Pons (tissue), 1 donor: ENCODE results near the gene WDFY3.
A peak's percentile ranks its signal among the peaks of the same experiment; 100 is the strongest.
"Not testable (repeated sequence)": the region's sequence is repeated elsewhere in the genome, so short reads cannot be mapped to it uniquely, and the experiment has no call there.

ENCODE experiments used
- DNase-seq: peaks from one replicate; pipeline ENCODE4 v3.0.0-alpha.2; 2016; ENCODE audit warnings: low spot score

WDFY3 gene

DNA sequence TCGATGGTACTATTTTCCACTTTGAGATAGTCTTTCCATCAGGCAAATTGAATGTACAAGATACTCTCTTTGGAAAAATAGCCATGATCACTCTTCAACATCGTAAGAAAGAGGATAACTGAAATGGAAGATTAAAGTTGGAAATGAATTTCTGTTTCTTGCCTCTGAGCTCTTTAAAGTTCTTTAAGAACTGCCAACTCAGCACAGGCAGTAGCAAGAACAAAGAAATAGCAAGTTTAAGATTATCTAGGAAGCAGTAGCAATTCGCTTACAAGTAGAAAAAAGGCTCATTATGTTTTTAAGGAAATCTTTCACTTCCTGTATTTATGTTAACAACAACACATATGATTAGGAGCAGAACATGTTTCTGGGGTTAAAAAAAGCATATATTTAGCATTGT lies 255.9 kb downstream of the WDFY3 start:
- no peak for DNase-seq

DNA sequence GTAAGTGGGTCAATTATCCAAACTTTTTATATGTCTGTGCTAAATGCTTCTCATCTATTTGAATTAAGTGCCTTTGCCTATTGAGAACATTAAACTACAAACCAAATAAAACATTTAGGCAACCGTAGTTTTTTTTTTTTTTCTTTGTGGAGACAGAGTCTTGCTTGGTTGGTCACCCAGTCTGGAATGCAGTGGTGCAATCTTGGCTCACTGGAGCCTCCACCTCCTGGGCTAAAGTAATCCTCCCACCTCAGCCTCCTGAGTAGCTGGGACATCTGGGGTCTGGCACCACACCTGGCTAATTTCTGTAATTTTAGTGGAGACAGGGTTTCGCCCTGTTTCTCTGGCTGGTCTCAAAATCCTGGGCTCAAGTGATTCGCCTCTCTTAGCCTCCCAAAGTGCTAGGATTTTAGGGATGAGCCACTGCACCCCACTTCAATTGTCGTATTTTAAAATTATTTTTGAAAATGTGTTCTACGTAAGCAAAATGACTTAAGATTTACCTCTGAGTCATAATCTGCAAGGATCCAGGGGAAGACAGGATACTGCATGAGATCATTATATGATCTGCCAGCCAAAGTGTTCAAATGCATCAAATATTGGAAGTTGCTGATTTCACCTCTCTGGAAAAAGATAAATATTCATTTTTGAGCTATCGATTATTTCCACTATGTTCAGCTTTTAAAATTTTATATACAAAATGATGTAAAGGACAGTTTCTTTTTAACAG lies 257.9 kb downstream of the WDFY3 start:
- no peak for DNase-seq

DNA sequence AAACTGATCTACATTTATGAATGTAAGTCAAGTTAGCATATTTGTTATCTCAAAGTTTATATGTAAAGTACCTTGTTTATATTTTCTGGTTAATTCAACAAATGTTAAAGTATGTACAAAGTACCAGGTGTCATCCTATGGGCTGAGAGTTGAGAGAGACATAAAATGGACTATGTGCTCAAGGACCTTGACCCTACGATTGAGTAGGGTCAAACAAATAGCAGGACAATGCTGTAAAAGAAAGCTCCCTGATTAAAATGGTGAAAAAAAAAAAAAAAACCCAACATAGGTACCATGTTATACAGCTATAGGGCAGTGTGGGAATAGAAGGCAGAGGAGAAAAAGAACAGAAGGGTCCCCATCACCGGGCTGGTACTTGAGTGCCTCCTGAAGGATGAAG lies 260.2 kb downstream of the WDFY3 start:
- DNase-seq = no peak

DNA sequence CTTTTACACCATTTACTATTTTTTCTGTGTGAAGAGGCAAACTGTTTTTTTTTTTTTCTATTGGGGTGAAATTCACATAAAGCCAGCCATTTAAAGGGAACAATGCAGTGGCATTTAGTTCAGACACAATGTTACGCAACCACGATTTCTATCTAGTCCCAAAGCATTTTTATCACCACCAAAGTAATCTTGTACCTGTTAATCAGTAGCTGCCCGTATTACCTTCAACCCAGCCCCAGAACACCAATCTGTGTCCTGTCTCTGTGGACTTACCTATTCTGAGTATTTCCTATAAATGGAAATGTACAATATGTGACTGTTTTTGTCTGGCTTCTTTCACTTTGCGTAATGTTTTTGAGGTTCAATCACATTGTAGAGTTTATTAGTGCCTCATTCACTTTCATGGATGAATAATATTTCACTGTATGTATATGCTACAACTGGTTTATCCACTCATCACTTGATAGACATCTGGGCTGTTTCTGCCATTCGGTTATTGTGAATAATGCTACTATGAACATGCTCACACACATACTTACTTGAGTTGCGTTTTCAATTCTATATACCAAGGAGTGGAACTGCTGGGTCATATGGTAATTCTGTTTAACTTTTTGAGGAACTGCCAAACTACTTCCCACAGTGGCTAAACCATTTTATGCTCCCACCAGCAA lies 267.4 kb downstream of the WDFY3 start:
- no peak for DNase-seq

DNA sequence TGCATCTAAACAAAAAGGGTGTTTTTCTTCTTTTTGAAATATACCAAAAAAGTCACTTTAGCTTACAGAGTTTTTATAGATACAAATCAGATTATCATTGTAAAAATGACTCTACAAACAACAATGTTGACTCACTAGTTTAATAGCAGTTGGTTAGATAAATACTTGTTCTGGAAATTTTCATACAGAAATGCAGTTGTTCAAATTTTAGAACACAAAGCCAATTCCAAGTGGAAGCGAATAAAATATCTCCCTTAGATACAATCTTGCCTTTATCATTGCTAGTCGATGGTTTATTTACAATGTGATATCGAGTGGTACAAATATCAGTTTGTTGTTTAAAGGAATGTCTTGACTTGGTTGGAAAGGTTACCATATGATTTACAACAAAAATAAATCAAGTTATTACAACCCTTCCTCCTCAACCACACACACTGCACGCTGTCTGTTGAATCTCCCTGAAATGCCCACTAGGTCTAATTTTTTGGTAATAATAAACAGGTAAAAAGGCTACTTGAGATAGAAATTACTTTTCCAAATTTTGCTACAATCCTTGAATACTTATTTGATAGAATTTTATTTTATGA lies 268.8 kb downstream of the WDFY3 start:
- DNase-seq = no peak

DNA sequence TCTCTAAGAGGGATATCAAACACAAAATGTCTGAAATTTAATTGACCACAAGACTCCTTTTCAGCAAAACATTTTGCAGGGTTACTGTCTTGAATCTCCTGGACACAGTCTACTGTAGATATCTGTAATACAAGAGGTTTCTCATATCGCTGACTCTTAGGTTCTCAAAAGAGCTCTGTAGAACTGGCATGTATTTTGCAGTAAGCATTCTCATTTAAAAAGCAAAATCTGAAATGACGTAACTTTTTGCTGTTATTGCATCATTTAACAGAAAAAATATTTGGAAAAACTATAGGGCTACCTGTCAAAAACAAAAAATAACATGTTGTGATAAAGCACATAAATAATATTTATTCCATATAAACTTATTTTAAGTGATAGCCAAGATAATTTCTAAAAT lies 269.3 kb downstream of the WDFY3 start:
- no peak for DNase-seq

DNA sequence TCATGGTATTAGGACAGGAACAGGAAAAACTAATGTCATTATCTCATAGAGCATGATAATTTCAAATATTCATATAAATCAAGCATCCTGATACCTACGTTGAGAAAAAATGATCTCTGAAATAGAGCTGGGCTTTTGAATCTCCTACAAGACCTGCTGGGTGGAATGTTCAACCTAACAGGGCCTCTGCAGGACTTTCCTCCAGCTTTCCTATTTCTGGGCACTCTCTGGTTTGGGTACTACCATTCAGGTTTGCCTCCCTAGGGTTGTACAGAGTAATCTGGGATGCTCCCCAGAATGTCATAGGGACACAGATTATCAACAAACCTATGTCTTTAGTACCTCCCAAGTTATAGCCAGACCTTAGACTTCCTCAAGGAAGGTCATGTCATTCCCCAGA lies 274.7 kb downstream of the WDFY3 start:
- no peak for DNase-seq

DNA sequence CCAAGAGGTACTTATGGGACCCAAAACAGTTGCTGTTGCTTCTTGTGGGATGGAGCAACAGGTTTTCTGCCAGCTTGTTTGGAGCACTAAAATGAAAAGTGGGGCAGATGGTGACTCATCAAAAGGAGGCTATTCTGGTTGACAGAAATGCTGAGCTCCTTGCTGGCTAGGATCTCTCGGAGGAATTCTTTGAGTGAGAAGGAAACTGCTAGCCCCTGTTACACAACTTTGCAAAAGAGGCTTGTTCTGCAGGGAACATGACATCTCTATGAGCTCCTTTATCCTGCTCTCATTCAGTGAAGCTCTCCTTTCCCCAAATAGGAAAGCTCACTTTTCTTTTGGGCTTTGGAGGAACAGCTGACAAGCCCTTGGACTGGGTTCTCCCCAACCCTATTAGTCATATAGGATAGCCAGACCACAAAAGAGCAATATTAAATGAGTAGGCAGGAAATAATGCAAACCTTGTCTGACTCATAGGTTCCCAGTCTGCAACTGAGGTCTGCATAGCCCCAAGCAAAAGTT lies 275.3 kb downstream of the WDFY3 start:
- DNase-seq = no peak

DNA sequence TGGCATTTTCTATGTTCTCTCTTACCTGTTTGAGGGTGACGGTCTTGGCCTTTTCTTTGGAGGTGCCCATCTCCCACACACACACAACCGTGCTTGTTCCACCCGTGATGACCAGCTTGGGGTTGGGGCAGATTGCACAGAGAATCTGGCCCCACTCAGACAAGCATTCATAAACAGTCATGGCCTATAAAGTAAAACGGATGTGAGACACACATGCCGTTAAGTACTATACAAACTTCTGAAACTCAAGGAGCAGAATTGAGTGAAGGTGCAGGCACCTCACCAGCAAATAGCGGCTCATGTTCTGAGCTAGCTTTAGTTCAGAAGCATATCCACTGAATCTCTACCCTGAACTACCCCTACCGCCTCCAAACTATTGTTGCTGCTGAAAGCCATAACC lies 276.0 kb downstream of the WDFY3 start:
- DNase-seq = no peak

DNA sequence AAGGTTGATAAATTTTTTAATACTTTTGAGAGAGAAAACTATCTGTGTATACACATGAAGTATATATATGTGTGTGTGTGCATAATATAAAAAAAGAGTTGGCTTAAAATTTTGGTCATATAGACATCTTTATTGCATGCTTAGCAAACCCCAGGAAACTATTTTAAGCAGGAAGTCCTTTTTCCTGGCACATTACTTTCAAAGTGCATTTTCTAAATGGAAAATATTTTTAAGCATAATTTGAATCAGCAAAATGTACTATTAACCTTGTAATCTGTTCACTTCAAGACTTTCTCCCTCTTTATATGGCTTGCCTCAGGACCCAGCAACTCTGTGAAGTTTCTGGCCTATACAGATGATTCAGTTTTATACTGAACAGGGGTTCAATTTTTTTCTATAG lies 277.3 kb downstream of the WDFY3 start:
- DNase-seq = no peak

DNA sequence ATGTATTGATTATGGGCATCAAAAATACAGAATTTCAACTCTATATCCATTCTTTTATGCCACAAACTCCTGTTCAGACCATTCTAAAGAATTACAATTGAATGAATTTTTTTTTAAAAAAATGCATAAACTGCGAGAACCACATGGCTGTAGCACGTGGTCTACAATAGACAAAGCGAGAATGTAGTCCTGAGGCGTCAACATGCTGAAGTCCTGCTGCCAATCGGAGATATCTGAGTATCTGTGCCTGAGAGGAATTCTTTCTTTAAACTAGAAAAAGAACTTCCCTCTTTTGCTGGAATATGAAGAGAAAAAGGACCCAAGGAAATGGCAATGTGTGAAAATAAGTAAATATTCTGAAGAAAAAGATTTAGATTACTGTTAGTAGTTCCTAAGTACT lies 277.9 kb downstream of the WDFY3 start:
- DNase-seq = no peak

DNA sequence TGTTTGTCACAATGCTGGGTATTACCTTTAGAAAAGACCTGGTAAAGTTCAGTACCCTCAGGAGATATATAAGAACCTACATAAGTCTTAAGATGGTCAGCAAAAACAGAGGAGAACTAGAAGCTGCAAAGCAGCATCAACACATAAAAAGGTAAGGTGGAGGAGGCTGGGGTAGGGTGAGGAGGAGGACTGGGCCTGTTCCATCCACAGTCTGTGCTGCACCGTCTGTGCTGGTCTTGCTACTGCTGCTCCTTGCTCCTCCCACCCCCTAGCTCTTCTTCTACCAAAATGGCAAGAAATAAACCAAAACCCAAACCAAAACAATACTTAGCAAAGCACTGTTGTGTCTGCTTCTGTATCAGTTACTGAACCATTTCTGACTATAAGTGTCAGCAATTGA lies 281.4 kb downstream of the WDFY3 start:
- DNase-seq = no peak

DNA sequence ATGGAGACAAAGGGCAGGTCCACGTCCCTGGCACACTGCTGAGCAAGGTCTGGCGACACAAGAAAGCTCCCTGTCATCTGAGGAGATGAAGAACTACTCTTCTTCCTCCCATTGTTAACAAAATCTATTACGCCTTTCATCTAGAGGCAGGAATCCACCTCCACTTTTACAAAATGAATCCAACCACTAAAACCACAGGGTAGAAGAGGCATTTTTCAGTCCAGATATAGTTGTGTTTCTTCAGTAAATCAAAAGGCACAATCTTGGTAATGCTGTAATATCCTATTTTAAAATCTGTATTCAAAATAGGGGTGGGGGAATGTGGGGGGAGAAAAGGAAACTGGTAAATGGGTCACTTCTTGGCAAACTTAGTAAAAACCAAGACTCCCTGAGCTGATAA lies 282.1 kb downstream of the WDFY3 start:
- DNase-seq = no peak

DNA sequence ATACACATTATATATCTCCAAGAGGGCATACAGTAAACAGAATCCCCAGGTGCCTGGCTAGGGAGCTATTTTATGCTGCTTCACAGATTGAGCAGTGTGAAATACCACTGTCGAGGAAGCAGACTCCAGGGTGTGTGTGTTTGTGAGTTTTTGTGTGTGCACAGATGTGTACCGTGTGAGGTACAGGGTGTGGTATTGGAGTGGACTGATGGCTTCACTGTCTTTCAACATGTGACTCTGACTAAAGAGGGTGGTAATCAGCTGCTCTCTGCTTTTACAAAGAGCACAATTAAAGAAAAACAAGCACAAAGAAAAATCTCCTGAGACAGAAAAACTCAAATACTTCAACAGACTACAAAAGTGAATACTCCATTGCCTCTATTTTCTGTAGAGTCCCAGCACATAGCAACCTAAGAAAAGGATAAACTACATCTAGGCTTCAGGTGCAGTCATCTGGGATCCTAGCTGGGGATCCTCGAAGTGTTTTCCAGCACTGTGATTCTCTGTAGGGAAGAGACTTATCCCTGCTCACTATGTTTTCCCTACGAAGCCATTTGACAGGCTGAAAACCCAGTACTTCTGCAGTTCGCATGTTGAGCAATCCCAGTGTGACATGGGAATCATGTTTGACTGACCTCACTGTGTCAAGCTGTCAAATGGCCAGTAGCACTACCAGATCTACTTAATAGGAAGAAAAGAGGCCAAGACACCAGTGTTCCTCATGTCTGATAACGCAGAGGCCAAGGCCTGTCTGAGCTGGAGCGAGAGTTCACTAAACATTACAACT lies 283.2 kb downstream of the WDFY3 start:
- no peak for DNase-seq

DNA sequence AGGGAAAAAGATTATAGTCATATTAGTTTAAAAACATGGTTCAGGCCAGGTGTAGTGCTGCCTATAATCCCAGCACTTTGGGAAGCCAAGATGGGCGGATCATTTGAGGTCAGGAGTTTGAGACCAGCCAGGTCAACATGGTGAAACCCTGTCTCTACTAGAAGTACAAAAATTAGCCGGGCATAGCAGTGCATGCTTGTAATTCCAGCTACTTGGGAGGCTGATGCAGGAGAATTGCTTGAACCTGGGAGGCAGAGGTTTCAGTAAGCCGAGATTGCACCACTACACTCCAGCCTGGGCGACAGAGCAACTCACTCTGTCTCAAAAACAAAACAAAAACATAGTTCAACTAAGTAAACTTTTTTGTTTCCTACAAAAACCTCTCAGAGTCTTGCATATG lies 283.8 kb downstream of the WDFY3 start:
- not testable (repeated sequence) for DNase-seq

DNA sequence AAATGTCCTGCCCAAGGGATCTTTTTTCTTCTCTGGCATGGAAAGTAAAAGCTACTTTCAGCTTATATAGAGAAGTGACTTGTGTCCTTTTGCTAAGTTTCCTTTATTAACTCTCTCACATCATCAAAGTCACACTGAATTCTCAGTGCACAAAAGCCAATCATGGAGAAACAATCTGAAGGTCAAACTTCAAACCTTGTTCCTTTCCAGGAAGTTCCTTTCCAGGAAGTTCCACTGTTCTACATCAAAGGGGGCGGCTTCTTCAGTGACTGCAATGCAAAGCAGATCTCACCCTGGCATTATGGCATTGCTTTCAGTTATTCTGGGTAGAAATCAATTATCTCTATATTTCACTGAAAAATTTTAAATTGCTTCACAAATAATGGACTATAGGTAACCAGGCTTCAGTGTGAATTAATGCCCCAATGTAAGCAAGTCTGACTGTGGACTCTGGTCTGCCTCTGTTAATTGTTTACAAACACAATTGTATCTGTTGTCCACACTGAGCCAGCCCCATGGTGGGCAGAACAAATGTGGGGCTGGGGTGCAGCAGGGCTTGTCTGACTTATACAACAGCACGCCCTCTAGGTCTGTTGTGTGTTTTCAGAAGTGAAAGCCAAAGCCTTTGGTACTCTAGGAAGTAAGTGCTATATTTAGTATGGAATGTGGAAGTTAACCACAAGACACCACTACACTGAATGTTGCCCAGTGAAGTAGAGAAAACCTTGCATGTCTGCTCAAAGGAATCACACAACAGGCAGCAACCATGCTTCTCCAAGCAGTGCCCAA lies 284.8 kb downstream of the WDFY3 start:
- peak; percentile 84 for DNase-seq

DNA sequence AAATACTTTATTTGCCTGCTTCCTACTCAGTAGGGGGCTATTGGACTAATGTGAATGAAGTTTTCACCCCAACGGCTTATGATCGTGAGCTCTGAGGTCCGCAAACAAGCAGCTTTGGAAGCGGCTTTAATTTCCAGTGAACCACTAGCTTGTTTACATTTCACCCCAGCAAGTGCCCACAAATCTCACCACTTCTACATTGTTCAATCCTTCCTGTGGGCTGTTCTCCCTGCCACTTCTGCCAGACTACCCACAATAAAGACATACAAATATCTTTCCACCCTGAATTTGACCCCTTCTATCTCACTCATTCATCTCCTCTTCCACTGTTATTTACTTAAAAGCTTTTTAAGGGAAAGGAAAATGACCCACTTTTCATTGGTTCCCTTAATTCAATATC lies 285.5 kb downstream of the WDFY3 start:
- DNase-seq = no peak

DNA sequence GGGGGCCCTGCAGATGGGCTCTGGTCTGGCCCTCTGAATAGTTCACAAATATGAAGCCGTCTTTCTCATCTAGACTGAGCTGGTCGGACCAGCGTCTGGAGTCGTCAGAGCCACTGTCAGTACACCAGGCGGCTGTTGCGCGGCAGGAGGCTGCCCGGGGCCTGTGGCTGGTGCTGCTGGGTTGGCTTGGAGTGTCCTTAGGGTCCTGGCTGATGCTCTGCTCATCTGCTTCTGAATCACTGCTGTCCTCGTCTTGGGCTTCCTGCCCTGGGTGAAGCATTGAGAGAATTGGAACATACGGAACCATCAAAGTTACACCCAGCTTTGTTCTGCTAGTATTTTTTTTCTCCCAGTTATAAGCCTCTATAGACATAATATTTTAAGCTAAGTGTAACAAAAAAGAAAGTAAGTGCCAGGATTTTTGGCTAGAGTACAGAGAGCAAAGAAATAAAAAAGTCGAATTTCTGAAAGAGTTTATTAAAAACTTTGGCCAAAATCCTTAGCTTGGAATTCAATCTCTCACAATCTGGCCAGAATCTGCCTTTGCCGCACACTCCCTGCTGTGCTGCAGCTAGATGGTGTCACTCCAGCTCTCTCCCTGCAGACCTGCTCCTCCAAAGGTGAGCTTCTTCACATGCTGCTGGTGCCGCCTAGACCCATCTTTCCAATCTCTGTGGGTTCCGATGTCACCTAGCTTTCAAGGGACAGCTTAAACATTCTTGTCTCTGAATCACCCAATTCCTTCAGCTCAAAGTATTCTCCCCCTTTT lies 287.3 kb downstream of the WDFY3 start:
- no peak for DNase-seq

DNA sequence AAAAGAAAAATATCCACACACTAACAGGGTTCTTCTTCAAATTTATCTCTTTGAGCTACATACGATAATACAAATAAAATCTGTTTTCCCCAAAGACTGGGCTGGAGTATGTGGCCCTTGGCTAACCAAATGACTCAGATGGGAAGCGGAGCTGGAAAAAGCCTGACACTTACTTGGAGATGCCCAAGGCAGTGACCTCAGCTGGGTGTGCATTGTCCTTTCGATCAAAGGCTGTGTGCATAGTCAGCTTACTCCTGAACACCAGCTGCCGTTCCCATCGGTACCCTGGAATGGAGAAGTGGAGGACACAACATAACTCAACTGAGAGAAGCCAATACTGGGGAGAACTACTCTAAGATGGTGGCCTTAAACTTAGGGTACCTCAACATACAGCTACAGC lies 288.5 kb downstream of the WDFY3 start:
- no peak for DNase-seq

DNA sequence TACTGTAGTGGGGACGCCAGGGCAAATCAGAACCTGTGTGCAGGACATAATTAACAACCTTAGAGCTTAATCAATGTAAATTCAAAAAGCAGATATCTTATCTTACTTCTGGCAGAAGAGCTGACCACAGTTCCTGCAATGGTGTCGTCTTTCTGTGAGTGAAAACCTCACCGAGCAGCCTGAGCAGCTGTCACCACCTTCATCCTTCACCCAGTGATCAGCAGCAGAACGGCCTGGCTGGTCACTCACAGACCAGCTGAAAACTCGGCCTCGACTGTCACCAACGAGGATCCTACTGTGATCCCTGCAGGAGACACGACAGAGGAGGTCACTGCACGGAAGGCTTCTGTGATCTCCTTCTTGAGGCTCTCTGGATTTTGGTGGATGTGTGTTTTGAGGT lies 289.4 kb downstream of the WDFY3 start:
- DNase-seq = no peak
